Measurements from ENCODE around the gene ARHGEF28.

Gene ARHGEF28

GRCh38 chr5:73922224-73922623 lies 296.2 kb downstream of the ARHGEF28 start:
- Histone ChIP-seq H3K9me3 (no peaks in the 10 kb centered on the region), H3K27ac (no peak overlapping the region), H3K4me3 (ENCODE audit: low read depth in 1 of 2, low read length in 1 of 2) (no peak overlapping the region), H3K4me1 (ENCODE audit: control insufficient read depth in 1 of 2, insufficient read depth in 1 of 2, low read depth in 1 of 2, low read length in 1 of 2) (no peaks in the 10 kb centered on the region), H3K36me3 (no peaks in the 10 kb centered on the region), H3K27me3 (no peaks in the 10 kb centered on the region)
- no peak for TF ChIP-seq CTCF (IDR thresholded peaks at IDR 0.05)

- Histone ChIP-seq H3K9me3 (no peaks in the 10 kb centered on the region), H3K36me3 (no peaks in the 10 kb centered on the region), H3K4me3 (ENCODE audit: low read depth in 1 of 2, low read length in 1 of 2) (no peak overlapping the region), H3K27ac (no peak overlapping the region), H3K4me1 (ENCODE audit: control insufficient read depth in 1 of 2, insufficient read depth in 1 of 2, low read depth in 1 of 2, low read length in 1 of 2) (no peaks in the 10 kb centered on the region), H3K27me3 (no peaks in the 10 kb centered on the region)
- TF ChIP-seq CTCF (IDR thresholded peaks at IDR 0.05), result no peak
These were observed 297.0 kb downstream of the ARHGEF28 start for GRCh38 chr5:73922875-73923557.

GRCh38 chr5:73928476-73929070 lies 302.6 kb downstream of the ARHGEF28 start:
- no peaks in the 10 kb centered on the region for H3K9me3 ChIP-seq
- H3K27me3 ChIP-seq, result no peaks in the 10 kb centered on the region
- TF ChIP-seq CTCF (IDR thresholded peaks at IDR 0.05), result no peak

GRCh38 chr5:73935719-73936118 lies 309.7 kb downstream of the ARHGEF28 start:
- H3K4me1 ChIP-seq (ENCODE audit: control insufficient read depth in 1 of 2, insufficient read depth in 1 of 2, low read depth in 1 of 2, low read length in 1 of 2), result no peaks in the 10 kb centered on the region
- no peaks in the 10 kb centered on the region for H3K9me3 ChIP-seq
- H3K4me3 ChIP-seq (ENCODE audit: low read depth in 1 of 2, low read length in 1 of 2), result no peak overlapping the region
- no peak for TF ChIP-seq CTCF (IDR thresholded peaks at IDR 0.05)
- H3K36me3 ChIP-seq, result no peaks in the 10 kb centered on the region
- no peaks in the 10 kb centered on the region for H3K27me3 ChIP-seq
- H3K27ac ChIP-seq, result no peak overlapping the region

More at GRCh38 chr5:73928476-73929070, 302.6 kb downstream of the ARHGEF28 start:
- no peaks in the 10 kb centered on the region for H3K36me3 ChIP-seq
- H3K27ac ChIP-seq, result no peak overlapping the region
- H3K4me1 ChIP-seq (ENCODE audit: control insufficient read depth in 1 of 2, insufficient read depth in 1 of 2, low read depth in 1 of 2, low read length in 1 of 2), result no peaks in the 10 kb centered on the region
- no peak overlapping the region for H3K4me3 ChIP-seq (ENCODE audit: low read depth in 1 of 2, low read length in 1 of 2)

- Histone ChIP-seq H3K9me3 (no peaks in the 10 kb centered on the region), H3K4me1 (ENCODE audit: control insufficient read depth in 1 of 2, insufficient read depth in 1 of 2, low read depth in 1 of 2, low read length in 1 of 2) (no peaks in the 10 kb centered on the region), H3K27me3 (no peaks in the 10 kb centered on the region), H3K4me3 (ENCODE audit: low read depth in 1 of 2, low read length in 1 of 2) (no peak overlapping the region), H3K27ac (no peak overlapping the region), H3K36me3 (no peaks in the 10 kb centered on the region)
- TF ChIP-seq CTCF (IDR thresholded peaks at IDR 0.05), result no peak
These were observed 312.4 kb downstream of the ARHGEF28 start for GRCh38 chr5:73938280-73938937.
